ENCODE data around the gene RASA3.
"Not testable (repeated sequence)": the region's sequence is repeated elsewhere in the genome, so short reads cannot be mapped to it uniquely, and the experiment has no call there.

RASA3 gene

DNA sequence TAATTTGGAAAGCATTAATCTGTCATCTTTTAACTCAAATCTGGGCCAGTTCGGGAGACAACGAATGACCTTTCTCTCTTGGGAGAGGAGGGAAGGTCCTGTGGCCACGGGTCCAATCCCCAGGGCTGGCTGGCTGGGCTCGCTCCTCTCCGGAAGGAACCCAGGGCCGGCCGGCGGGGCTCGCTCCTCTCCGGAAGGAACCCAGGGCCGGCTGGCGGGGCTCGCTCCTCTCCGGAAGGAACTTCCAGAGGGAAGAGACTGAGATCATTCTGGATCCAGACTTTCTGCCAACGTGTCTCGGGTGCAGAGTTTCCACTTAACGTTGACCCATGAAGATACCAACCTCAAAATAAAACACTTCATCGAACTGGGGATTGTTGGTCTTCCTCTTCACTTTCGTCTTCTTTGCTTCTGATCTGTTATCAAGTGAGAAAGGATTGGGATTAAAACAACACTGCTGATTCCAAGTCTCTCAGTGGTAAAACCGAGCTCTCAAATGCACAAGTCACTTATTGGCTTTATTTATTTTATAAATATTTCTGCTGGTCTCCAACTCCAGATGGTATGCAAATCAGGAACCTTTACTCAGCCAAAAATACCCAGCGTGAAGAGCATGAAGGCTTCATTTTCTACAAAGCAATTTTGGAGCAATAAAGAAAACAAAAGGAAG is 105.2 kb downstream of the RASA3 start:
- DNase-seq: no peak

DNA sequence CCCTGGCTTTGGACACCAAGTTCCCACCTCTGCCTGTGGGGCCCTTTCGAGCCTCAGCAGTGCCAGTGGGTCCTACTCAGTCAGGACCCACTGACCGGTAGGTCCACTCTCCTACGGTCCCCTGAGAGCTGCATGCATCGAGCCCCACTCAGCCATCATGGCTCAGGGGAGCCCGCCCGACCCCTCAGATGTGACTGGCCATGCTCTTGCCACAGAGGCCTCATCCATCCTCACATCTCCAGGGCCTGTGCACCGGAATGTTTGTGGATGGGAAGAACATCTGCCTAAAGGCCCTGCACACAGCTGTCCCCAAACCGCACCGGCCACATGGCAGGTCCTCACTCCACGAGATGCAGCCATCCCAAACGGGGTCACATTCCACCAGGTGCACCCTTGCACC is 105.9 kb downstream of the RASA3 start:
- no peak for DNase-seq

DNA sequence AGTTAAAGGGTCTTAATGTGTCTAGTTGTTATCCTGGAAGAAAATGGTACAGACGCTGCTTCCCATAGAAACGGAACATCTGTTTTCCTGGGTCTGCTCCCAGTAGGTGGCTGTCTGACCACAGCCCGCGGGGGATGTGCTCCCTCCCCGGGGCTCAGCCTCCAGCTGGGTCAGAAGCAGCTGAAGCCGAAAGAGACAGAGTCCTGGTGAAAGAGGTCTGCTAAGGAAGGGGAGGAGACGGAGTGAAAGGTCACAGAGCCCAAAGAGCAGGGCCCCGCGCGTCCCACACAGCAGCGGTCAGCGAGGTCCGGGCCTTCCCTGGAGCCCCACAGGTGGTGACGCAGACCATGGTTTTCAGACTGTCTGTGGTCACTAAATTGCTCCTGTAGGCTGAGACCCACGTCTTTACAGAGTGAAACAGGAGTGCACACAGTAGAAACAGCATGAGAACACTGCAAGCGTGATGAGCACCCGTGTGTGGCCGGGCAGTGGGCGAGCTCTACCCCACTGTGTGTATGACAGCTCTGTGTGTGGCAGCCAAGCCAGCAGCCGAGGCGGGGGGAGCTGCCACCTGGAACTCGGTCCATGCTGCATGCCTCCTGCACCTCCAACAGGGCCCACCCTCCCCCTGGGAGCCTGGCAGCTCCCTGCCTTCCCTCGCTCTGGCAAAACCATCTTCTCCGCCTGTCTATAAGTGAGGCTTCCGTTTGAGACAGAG is 106.5 kb downstream of the RASA3 start:
- DNase-seq: no peak

DNA sequence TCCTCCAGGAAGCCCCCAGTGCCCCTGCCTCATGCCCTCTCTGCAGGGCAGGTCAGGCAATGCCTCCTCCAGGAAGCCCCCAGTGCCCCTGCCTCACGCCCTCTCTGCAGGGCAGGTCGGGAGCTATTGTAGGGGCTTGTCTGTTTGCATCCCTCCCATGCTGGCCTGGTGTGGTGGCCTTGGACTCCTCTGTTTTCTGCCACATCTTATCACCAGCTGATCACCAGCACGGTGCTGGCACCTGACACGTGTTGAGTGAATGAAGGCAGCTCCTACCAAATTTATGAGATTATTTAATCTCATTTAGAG is 107.1 kb downstream of the RASA3 start:
- DNase-seq: no peak

DNA sequence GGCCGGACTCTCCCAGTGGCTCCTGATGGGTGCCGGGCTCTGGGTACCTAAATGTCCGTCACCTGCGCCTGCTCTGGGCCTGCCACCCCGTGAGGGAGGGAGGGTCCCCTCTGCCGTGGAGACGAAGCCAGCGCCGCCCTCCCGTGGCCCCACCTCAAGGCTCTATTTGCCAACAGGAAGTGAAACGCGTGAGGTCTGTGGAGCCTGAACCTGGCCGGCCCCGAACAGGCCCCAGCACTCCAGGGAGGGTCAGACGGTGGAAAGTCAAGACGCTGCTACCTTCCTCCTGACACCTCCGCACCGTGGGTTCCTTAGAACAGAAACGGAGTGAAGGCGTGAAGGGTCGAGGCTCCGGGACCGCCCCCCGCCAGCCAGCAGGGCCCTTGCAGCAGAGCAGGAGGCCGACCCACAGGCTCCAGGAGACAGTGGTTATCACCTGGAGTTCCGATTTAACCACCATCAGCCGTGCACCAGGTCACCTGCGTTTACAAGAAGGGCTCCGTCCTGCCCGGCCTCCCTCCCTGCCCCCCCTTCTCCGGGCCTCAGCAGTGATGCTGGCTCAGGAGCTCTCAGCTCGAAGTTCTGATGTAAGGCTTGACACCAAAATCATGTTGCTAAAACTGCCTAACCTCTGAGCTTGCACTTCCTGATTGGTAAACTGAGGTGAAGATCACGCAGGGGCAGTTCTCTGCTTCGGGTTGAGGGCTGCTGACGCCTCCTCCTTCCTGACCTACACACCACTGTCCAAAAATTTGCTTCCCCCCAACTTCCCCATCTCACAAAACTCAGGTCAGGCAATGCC is 107.6 kb downstream of the RASA3 start:
- DNase-seq: no peak

DNA sequence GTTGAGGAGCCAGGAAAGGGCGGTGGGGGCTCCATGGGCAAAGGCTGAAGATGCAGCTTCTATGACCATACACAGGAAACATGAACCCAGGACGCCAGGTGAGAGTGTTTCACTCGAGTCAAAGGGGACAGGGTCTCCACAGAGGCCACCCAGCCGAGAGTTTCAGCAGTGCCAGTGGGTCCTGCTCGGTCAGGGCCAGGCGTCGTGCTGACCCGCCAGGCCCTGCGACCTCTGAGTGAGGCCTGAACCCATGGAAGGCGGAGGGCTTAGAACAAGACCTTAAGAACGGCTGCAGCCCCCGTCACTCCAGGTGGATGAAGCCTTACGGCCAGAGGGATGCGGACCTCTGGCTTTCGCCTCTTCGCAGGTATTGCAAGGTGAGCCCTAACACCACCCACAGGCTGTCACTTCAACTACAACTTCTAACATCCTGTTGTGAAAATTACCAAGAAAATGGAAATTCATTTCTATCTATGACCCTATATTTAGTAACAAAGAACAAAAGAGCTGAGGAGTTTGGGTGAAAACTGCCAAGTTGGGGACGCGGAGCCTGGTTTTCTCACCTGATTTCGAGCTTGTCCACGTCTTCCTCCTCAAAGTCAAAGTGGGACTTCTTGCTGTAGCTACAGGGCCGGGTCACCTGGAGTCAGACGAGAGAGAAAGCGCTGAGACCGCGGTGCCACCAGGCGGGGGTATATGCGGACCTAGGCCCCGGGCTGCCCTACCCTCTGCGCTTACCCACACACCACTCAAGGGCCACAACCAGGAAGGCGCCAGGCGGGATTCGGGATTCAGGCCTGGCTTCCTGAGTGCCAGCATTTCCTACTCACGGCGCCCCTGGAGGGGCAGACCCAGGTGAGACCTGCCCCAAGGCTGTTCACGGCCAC is 108.5 kb downstream of the RASA3 start:
- no peak for DNase-seq

DNA sequence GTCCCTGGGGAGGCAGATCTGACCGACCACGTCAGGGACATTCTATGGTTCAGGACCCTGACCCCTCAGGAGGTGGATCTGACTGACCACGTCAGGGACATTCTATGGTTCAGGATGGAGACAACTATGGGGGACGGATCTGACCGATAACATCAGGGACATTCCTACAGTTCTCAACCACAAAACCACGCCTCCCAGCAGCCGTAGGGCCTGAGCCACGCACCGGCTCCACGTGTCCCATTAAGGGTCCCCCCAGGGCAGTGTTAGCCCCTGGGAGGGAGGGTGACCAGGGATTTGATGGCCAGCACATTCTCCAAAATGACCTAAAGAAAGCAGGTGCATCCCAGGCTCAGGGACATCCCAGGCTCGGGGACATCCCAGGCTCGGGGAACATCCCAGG is 109.5 kb downstream of the RASA3 start:
- DNase-seq: no peak

DNA sequence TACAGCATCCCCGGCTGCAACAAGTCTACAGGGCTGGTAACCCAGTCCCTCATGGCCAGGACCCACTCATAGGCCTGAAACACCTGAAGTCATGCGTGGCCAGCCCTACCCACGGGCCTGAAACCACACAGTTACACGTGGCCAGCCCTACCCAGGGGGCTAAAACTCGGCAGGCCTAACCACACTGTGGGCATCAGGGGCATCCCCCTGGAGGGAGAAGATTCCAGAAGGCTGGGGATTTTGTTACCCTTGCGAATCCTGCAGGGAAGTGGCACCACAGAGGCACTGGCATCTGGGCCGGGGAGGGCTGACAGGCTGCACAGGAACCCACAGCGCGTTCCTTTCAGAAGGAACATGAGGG is 110.1 kb downstream of the RASA3 start:
- no peak for DNase-seq

DNA sequence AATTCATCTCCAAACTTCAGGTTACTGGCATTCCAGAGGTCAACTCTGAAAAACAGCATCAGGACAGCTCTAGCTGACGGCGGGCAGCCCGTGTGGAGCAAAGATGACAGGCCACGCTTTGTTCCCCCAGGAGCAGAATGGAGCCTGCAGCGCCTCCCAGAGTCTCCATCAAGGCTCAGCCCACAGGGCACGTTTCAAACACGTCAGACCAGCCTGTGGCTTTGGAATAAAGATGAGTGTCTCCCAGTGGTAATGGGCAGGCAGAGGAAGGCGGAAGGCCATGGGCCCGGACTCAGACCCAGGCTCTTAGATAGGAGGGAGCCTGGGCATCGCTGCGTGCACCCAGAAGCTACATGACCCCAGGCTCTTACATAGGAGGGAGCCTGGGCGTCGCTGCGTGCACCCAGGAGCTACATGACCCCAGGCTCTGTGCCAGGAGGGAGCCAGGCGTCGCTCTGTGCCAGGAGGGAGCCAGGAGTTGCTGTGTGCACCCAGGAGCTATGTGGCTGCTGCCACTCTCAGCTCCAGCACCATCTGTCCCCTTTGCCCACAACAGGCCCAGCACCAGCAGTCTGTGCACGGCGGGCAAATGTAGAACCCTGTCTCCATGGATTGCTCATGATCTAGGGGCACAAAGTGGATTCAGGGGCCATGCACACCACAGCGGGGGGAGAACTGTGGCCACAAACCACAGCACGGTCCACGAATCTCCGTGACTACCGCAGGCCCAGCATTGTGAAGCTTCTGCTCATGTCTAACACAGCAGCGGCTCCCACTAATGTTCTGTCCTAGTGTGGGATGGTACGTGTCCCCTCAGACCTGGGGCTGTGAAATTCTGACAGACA is 110.7 kb downstream of the RASA3 start:
- no peak for DNase-seq

DNA sequence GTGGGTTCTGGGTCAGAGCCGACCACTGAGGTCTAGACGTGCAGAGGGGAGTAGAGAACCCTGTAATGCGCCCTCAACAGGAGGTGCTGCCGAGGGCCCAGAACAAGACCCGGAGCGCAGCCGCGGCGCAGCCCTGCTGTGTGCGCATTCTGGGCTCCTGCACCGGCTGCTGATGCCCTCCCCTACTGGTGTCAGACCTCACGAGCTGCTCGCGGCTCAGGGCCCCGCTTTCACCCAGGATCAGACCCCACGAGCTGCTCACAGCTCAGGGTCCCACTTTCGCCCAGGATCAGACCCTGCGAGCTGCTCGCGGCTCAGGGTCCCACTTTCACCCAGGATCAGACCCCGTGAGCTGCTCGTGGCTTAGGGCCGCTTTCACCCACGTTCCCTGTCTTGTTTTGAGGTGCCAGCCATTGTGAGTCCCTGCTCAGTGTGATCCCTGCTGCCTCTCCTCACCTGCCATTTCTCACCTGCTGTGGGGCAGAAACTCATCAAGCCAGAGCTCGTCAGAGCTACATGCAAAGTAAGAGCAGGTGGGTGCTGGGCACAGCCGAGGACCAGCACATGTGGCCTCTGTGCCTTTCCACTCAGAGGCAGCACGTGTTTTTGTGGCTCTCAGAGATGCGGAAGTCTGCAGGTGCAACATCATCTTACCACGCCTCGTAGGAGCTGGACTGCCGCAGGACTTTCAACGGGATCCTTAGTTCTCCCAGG is 111.5 kb downstream of the RASA3 start:
- DNase-seq: no peak

DNA sequence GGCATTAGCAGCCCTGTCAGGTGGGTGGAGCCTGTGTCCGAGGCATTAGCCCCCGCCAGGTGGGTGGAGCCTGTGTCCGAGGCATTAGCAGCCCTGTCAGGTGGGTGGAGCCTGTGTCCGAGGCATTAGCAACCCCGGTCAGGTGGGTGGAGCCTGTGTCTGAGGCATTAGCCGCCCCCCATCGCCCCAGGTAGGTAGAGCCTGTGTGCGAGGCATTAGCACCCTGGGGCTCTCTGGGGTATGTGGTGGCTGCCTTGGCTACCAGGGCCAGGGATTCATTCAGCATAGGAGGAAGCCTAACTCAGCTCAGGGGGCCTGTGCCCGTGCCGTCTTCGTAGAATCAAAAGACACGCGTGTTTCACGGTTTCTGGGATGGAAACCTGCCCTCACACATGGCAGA is 112.3 kb downstream of the RASA3 start:
- not testable (repeated sequence) for DNase-seq

DNA sequence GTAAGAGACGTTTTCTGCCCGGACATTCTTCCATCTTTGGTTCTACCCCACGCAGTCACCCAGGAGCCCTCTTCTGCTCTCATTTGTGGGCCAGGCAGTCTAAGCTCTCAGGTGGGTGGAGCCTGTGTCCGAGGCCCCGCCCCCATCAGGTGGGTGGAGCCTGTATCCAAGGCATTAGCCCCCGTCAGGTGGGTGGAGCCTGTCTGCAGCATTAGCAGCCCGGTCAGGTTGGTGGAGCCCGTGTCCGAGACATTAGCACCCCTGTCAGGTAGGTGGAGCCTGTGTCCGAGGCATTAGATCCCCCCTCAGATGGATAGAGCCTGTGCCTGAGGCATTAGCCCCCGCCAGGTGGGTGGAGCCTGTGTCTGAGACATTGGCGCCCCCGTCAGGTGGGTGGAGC is 113.1 kb downstream of the RASA3 start:
- no peak for DNase-seq

DNA sequence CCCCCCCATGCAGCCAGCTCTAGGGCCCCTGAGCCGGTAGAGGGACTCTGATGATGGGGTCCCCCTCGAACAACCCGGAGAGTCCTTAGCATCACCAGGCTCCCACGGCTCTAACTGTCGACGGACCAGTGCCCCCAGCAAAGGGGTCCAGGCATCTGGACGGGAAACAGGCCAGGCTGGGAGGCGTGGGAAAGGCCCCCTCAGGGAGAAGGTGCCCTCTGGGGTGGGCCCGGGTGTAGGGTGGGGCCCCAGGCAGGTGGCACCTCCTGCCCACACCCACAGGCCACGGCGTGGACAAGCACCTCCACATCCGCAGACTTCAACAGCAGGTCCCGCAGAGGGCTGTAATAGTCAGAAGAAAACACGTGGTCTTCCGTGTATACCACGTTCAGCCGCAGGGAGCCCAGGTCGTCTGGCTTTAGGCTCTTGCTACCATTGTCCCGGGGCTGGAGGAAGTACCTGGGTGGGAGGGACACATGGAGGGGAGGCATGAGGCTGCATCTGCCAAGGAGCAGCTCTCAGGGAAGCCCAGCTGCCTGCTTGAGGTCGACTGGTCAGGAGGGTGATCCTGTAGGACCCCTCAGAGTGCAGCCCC is 113.9 kb downstream of the RASA3 start:
- DNase-seq: no peak

DNA sequence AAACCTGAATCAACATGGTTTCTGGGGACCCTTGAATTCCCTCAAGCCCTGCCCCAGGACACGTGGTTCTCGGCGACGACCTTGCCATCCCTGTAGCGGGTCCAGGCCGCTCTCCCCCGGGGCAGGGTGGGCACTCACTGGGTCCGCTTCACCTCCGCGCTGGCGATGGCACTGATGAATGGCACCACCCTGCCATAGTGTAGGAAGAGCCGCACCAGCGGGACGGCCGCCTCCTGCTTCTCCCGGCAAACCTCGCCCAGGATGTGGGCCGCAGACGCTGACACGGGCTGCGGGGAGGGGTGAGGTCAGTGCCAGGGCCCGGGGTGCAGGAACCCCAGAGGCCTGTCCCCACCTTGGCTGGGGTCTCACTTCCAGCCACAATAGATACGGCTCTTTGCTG is 114.5 kb downstream of the RASA3 start:
- no peak for DNase-seq

DNA sequence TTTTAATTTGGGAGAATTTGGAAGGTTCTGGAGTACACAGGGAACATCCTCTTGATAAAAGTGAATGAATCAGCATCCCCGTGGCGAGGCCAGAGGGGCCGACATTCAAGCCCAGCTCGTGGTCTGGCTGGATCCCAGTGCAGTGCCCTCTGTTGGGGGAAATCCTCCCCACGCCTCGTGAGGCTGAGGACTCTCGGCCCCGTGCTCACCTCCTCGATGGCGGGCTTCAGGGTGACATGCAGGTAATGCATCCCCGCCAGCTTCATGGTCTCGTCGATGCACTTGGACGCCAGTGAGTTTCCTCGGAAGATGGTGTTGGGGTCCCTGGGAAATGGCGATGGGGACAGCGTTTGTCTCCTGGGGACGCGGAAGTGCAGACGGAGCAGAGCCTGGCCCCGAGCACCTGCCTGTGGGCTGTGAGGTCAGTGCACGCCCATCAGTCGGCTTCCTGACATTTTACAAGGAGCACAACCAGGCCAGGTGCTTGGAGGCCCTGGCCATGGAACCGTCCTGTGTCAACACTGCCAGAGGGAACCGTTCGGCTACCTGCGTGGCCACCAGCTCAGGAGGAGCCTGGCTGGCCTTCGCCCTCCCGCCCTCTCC is 115.3 kb downstream of the RASA3 start:
- no peak for DNase-seq

DNA sequence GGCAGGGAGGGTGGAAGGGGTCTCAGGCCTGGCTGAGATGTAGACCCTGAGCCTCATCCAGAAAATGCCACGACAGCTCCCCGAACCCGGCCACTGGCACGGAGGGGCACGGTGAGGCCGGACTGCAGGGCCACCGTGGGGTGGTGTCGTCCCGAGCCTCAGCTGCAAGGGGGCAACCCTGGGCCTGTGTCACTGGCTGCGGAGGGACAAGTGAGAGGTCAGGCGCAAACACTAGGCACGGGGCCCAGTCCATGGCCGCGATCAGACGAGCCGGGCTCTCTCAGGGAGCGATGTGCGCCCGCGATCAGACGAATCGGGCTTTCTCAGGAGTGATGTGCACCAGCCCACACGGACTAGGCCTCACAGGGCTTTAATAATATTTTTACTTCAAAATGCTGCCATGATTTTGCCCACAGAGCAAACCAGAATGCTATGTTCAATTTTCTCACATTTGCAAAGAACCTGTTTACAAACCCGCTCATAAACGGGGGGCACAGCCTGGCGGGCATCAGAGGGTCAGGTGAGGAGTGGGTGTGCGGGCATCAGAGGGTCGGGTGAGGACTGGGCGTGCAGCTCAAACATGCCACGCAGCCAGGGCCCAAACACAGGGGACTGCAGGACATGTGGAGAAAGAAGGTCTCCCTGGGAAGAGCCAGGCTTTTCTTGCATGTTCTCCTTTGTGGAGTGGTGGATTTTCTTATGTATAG is 115.9 kb downstream of the RASA3 start:
- no peak for DNase-seq

DNA sequence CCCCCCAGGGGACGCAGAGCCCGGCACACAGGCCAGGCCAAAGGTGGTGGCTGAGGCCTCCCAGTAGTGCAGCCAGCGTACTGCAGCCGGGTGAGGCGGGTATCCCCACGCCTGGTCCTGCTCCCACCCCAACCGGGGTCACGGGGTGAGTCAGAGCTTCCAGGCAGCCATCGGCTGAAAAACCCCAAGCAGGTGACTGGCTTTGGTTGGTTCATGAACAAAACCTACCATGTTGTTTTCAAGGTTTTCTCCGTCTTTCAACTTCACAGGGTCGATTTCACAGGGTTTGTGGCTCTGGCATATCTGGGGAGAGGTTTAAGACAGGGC is 116.5 kb downstream of the RASA3 start:
- no peak for DNase-seq

DNA sequence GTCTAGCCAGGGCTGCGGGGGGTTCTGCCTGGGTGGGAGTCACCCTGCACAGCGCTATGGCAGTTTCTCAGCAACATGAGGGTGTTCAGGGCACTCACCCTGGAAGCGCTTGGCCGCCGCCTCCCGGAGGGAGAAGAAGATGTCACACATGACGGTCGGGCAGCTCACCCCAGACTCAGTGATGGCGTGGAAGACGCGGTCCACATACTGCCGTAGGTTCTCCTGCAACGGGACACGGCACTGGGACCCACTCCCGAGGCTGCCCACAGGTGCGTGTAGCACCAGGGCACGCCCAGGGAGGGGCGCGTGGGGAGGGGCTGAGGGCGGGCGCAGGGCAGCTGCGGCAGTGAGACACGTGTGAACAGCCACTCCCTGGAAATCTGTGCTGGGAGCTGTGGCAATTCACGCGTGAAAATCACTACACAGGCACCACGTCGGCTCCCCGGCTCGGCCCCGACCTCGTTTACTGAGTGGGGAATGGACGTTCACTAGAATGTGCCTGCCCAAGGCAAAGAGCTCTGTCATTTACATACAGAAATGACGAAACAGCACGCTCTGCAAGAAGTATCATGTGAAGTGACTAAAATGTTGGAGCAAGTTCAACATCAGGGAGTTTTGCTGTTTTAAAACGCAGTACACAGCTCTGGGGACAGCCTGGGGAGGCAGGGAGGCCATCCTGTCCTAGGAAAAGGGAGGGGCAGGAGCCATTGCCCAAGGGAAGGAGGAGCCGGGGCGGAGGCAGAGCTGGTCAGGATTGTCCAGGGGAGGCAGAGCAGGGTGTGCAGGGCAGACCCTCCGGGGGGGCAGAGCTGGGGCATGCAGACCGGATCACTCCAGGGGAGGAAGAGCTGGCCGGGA is 117.1 kb downstream of the RASA3 start:
- DNase-seq: no peak

DNA sequence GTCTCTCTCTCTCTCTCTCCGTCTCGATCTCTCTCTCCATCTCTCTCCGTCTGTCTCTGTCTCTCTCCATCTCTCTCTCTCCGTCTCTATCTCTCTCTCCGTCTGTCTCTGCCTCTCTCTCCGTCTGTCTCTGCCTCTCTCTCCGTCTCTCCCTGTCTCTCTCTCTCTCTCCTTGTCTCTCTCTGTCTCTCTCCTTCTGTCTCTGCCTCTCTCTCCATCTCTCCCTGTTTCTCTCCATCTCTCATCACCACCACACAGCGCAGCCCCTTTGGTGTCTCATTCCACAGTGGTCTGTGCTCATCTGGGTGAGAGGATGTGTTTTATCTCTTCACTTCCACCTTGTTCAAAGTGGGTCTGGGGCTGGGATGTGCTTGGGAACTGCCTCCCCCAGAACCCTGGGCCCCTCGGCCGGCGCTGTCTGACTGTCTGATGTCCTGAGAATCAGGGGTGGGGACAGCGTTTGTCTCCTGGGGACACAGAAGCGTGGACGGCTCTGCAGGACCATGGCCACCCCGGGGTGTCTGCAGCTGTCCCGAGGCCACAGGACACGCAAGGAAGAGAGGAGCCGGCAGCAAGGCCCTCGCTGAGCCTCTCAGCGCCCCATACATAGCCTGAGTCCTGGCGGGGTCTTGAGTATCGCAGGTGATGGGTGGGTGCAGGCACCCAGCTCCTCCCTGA is 118.3 kb downstream of the RASA3 start:
- DNase-seq: no peak
